OCI-LY7 (cell line): ENCODE results near the gene PODN. TPM values are rescaled to one million over a fixed set of nuclear protein-coding genes. Genes with fewer than 3 reads are reported as not detected.

Source experiments
- BruUV-seq: library from RNA; stranded (reverse); fragments of 400-500 nt; replicated peaks from 2 replicates; lab custom pipeline; 2021; lab: Mats Ljungman, UMichigan
- CTCF ChIA-PET: fragments of 300-600 bp; sonication (Branson Sonifier 250); formaldehyde crosslinking; loops from one replicate; lab custom pipeline; 2022; ENCODE audit warnings: antibody characterized with exemption; ENCODE audit not compliant: unreplicated experiment; lab: Charles Lee
- POLR2A ChIA-PET: fragments of 300-600 bp; sonication (Branson Sonifier 250); formaldehyde crosslinking; loops from one replicate; lab custom pipeline; 2022; ENCODE audit warnings: antibody characterized with exemption; lab: Charles Lee
- DNase-seq: peaks from one replicate; pipeline ENCODE4 v3.0.0-alpha.2; 2015; ENCODE audit warnings: low spot score
- H2AFZ ChIP-seq: fragments of 200-600 bp; sonication (generic), shearing (Covaris generic); 2 replicates; pipeline ENCODE4 v1.6.1; 2014; ENCODE audit warnings: mild to moderate bottlenecking, antibody characterized with exemption, low read length, moderate library complexity
- H3K27ac ChIP-seq: fragments of 200-600 bp; sonication (generic); 2 replicates; pipeline ENCODE4 v1.5.1; 2014; ENCODE audit warnings: mixed run types, low read depth, mild to moderate bottlenecking, moderate library complexity, low read length, inconsistent platforms; ENCODE audit not compliant: poor library complexity, severe bottlenecking
- H3K36me3 ChIP-seq: fragments of 200-600 bp; sonication (generic); 2 replicates; pipeline ENCODE4 v1.6.1; 2014; ENCODE audit warnings: mild to moderate bottlenecking, antibody characterized with exemption, low read length, moderate library complexity, mixed read lengths; ENCODE audit not compliant: insufficient read depth
- H3K4me1 ChIP-seq: fragments of 200-600 bp; sonication (generic); 2 replicates; pipeline ENCODE4 v1.5.1; 2014; ENCODE audit warnings: mild to moderate bottlenecking, low read length; ENCODE audit not compliant: insufficient read depth, poor library complexity, severe bottlenecking
- H3K4me2 ChIP-seq: fragments of 200-600 bp; sonication (generic); 2 replicates; pipeline ENCODE4 v1.6.1; 2014; ENCODE audit warnings: mild to moderate bottlenecking, low read length
- H3K4me3 ChIP-seq: fragments of 200-600 bp; sonication (generic); 2 replicates; pipeline ENCODE4 v1.5.1; 2014; ENCODE audit warnings: mild to moderate bottlenecking, low read depth, low read length; ENCODE audit not compliant: poor library complexity, severe bottlenecking
- H3K79me2 ChIP-seq: fragments of 200-600 bp; sonication (generic); 2 replicates; pipeline ENCODE4 v1.6.1; 2016; ENCODE audit warnings: low read depth, mild to moderate bottlenecking, low read length, moderate library complexity, mixed read lengths; ENCODE audit not compliant: insufficient read depth
- H3K9me2 ChIP-seq: fragments of 200-600 bp; sonication (generic); 2 replicates; pipeline ENCODE4 v1.6.1; 2016; ENCODE audit warnings: mild to moderate bottlenecking, low read length, mixed read lengths; ENCODE audit not compliant: insufficient read depth
- H3K9me3 ChIP-seq: fragments of 200-600 bp; sonication (generic); 2 replicates; pipeline ENCODE4 v1.6.1; 2014; ENCODE audit warnings: mild to moderate bottlenecking, mixed run types, low read length, mixed read lengths
- H4K20me1 ChIP-seq: fragments of 200-600 bp; sonication (generic); 2 replicates; pipeline ENCODE4 v1.6.1; 2014; ENCODE audit warnings: mild to moderate bottlenecking, antibody characterized with exemption, low read length, moderate library complexity, mixed read lengths; ENCODE audit not compliant: insufficient read depth
- CTCF ChIP-seq: fragments of 200-600 bp; sonication (generic); conservative IDR thresholded peaks from 2 replicates; pipeline ENCODE4 v1.5.1; 2014; ENCODE audit warnings: mild to moderate bottlenecking, antibody characterized with exemption, low read length, moderate library complexity, mixed read lengths
- EZH2phosphoT487 ChIP-seq: fragments of 200-600 bp; sonication (generic); IDR thresholded peaks from 2 replicates; pipeline ENCODE4 v1.6.1; 2018; ENCODE audit warnings: low read depth, borderline replicate concordance, mild to moderate bottlenecking, mixed run types, antibody characterized with exemption, low read length, moderate library complexity, mixed read lengths
- intact Hi-C: fragments of 100-400 bp; cut with micrococcal nuclease; formaldehyde crosslinking; loops from one replicate; pipeline ENCODE4 v1.10.0; 2022; ENCODE audit not compliant: unreplicated experiment
- total RNA-seq, 2 experiments: library from RNA; depleted of rRNA in 1 of 2; stranded (reverse); fragments of >200 nt in 1 of 2; shearing (Covaris generic) in 1 of 2; gene quantifications; 2 replicates each; pipeline ENCODE4 v1.2.3, GENCODE V29; 2014 to 2022

The PODN gene
- total RNA-seq, 2 experiments from 2014 or later = not detected

- Histone ChIP-seq H3K4me2 (no peak overlapping the region), H3K9me2 (no peaks in the 10 kb centered on the region), H3K27ac (no peak overlapping the region), H3K9me3 (no peaks in the 10 kb centered on the region), H3K36me3 (no peaks in the 10 kb centered on the region), H3K79me2 (no peaks in the 10 kb centered on the region), H4K20me1 (no peaks in the 10 kb centered on the region), H3K4me3 (no peak overlapping the region), H2AFZ (no peak overlapping the region), H3K4me1 (no peaks in the 10 kb centered on the region)
- POLR2A ChIA-PET = interaction anchor here (0.6 kb wide), 1 partner anchor 44 kb away, joined by 7 read pairs; no protein-coding TSS in a partner anchor
- CTCF ChIA-PET = no interaction called here
- intact Hi-C loops = no loop called here
- no peak for DNase-seq
- TF ChIP-seq EZH2phosphoT487 (no peak), CTCF (no peak)
- BruUV-seq = no TSS peak
Measured at GRCh38 chr1:53080041-53080440, 18.0 kb downstream of the PODN start.

GRCh38 chr1:53080769-53081168, 18.8 kb downstream of the PODN start:
- no peak overlapping the region for H3K4me2 ChIP-seq
- H2AFZ ChIP-seq = no peak overlapping the region
- H3K27ac ChIP-seq = no peak overlapping the region
- ChIA-PET CTCF (no interaction called here), POLR2A (no interaction called here)
- no peaks in the 10 kb centered on the region for H3K36me3 ChIP-seq
- intact Hi-C loops = no loop called here
- no peaks in the 10 kb centered on the region for H3K79me2 ChIP-seq
- DNase-seq = no peak
- TF ChIP-seq EZH2phosphoT487 (no peak), CTCF (no peak)
- no peaks in the 10 kb centered on the region for H3K9me2 ChIP-seq
- no peaks in the 10 kb centered on the region for H3K9me3 ChIP-seq
- no TSS peak for BruUV-seq
- H3K4me1 ChIP-seq = no peaks in the 10 kb centered on the region
- no peaks in the 10 kb centered on the region for H4K20me1 ChIP-seq
- H3K4me3 ChIP-seq = no peak overlapping the region

GRCh38 chr1:53081384-53082066, 19.5 kb downstream of the PODN start:
- Histone ChIP-seq H4K20me1 (no peaks in the 10 kb centered on the region), H3K9me3 (no peaks in the 10 kb centered on the region), H3K79me2 (no peaks in the 10 kb centered on the region), H3K4me3 (no peak overlapping the region), H3K9me2 (no peaks in the 10 kb centered on the region), H3K4me2 (no peak overlapping the region), H3K36me3 (no peaks in the 10 kb centered on the region), H2AFZ (no peak overlapping the region), H3K27ac (no peak overlapping the region), H3K4me1 (no peaks in the 10 kb centered on the region)
- ChIA-PET CTCF (no interaction called here), POLR2A (no interaction called here)
- no TSS peak for BruUV-seq
- TF ChIP-seq CTCF (no peak), EZH2phosphoT487 (no peak)
- DNase-seq = no peak
- intact Hi-C loops = no loop called here
